HS-27A (cell line): ENCODE data around the gene MSRB2.

Source experiments
- DNase-seq: peaks from one replicate; pipeline ENCODE4 v3.0.0-alpha.2; 2012; ENCODE audit warnings: low read depth, missing footprints

The MSRB2 gene

GRCh38 chr10:23111517-23112286, 16.3 kb downstream of the MSRB2 start:
- DNase-seq, result no peak

- DNase-seq, result no peak
These were observed 19.0 kb downstream of the MSRB2 start for GRCh38 chr10:23114228-23114850.

GRCh38 chr10:23116486-23117205, 21.3 kb downstream of the MSRB2 start:
- no peak for DNase-seq

- DNase-seq, result no peak
These were observed 24.9 kb downstream of the MSRB2 start for GRCh38 chr10:23120001-23120934.

GRCh38 chr10:23121135-23121534, 25.8 kb downstream of the MSRB2 start:
- DNase-seq, result no peak

- DNase-seq, result no peak
These were observed 41.1 kb downstream of the MSRB2 start for GRCh38 chr10:23136462-23136861.

GRCh38 chr10:23139677-23140076, 44.3 kb downstream of the MSRB2 start:
- DNase-seq, result no peak

GRCh38 chr10:23141995-23142394, 46.6 kb downstream of the MSRB2 start:
- DNase-seq, result no peak

- no peak for DNase-seq
These were observed 50.9 kb downstream of the MSRB2 start for GRCh38 chr10:23146258-23146657.

GRCh38 chr10:23147035-23147434, 51.7 kb downstream of the MSRB2 start:
- no peak for DNase-seq

GRCh38 chr10:23148214-23148613, 52.8 kb downstream of the MSRB2 start:
- DNase-seq, result no peak

GRCh38 chr10:23150091-23150490, 54.7 kb downstream of the MSRB2 start:
- DNase-seq, result no peak

GRCh38 chr10:23150610-23151009, 55.2 kb downstream of the MSRB2 start:
- DNase-seq, result no peak

- DNase-seq, result no peak
These were observed 55.7 kb downstream of the MSRB2 start for GRCh38 chr10:23151071-23151470.

- DNase-seq, result no peak
These were observed 59.8 kb downstream of the MSRB2 start for GRCh38 chr10:23155169-23155568.

GRCh38 chr10:23156447-23157150, 61.2 kb downstream of the MSRB2 start:
- no peak for DNase-seq

GRCh38 chr10:23157239-23157681, 61.9 kb downstream of the MSRB2 start:
- no peak for DNase-seq

GRCh38 chr10:23157691-23158369, 62.5 kb downstream of the MSRB2 start:
- no peak for DNase-seq

GRCh38 chr10:23158370-23158769, 63.0 kb downstream of the MSRB2 start:
- DNase-seq, result peak; percentile 14

GRCh38 chr10:23171232-23171876, 76.0 kb downstream of the MSRB2 start:
- no peak for DNase-seq
